OCI-LY3 (cell line): ENCODE results near the gene PPP2R2C.

Source experiments
- EZH2phosphoT487 ChIP-seq: fragments of 200-600 bp; shearing (Covaris generic); IDR thresholded peaks from 2 replicates; pipeline ENCODE4 v1.6.1; 2018; ENCODE audit warnings: antibody characterized with exemption, mixed run types, low read depth
- TF ChIP-seq, protein P1 (sequence below): fragments of 200-600, 300-600 bp; sonication (generic); IDR thresholded peaks from 2 replicates; pipeline ENCODE4 v1.5.1; 2014; ENCODE audit warnings: antibody characterized with exemption, low read length, low read depth

DNA sequence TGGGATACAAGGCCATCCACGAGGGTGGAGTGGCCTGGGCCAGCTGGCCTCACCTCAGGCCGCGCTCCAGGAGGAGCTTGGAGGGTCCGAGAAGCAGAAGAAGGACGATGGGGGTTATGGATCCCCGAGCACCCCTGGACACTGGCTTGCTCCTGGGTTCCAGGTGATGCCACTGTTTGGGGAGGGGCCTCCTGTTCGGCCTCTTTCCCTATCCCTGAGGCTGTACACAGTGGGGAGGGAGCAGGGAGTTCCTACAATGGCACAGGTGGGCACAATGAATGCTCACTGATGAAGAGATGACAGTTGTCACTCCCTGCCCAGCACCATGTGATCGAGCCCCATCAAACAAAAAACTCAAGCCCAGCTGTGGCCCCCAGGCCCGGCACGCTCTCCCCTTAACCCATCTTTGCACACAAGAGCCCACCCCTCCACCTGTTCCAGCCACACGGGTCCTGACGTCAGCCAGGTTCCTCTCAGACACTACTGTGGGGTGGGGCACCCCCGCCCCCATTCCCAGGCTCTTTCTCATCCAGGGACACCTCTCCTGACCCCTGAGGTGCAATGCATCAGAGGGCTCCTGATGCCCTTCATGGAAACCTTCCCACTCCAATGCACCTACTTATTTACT lies 132.5 kb downstream of the PPP2R2C start:
- TF ChIP-seq, protein P1, sequence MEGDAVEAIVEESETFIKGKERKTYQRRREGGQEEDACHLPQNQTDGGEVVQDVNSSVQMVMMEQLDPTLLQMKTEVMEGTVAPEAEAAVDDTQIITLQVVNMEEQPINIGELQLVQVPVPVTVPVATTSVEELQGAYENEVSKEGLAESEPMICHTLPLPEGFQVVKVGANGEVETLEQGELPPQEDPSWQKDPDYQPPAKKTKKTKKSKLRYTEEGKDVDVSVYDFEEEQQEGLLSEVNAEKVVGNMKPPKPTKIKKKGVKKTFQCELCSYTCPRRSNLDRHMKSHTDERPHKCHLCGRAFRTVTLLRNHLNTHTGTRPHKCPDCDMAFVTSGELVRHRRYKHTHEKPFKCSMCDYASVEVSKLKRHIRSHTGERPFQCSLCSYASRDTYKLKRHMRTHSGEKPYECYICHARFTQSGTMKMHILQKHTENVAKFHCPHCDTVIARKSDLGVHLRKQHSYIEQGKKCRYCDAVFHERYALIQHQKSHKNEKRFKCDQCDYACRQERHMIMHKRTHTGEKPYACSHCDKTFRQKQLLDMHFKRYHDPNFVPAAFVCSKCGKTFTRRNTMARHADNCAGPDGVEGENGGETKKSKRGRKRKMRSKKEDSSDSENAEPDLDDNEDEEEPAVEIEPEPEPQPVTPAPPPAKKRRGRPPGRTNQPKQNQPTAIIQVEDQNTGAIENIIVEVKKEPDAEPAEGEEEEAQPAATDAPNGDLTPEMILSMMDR, result no peak
- no peak for TF ChIP-seq EZH2phosphoT487
